Activated CD8-positive, alpha-beta memory T cell treated with anti-CD3 and anti-CD28 coated beads, Interleukin-2, amount 50 U/mL, for 24 hours (primary cell): ENCODE data around the gene CLRN1.
"Not testable (repeated sequence)": the region's sequence is repeated elsewhere in the genome, so short reads cannot be mapped to it uniquely, and the experiment has no call there.

ENCODE experiments used
- DNase-seq: peaks from one replicate; pipeline ENCODE4 v3.0.0-alpha.2; 2020; ENCODE audit errors: extremely low read depth

CLRN1 gene, protein sequence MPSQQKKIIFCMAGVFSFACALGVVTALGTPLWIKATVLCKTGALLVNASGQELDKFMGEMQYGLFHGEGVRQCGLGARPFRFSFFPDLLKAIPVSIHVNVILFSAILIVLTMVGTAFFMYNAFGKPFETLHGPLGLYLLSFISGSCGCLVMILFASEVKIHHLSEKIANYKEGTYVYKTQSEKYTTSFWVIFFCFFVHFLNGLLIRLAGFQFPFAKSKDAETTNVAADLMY

DNA sequence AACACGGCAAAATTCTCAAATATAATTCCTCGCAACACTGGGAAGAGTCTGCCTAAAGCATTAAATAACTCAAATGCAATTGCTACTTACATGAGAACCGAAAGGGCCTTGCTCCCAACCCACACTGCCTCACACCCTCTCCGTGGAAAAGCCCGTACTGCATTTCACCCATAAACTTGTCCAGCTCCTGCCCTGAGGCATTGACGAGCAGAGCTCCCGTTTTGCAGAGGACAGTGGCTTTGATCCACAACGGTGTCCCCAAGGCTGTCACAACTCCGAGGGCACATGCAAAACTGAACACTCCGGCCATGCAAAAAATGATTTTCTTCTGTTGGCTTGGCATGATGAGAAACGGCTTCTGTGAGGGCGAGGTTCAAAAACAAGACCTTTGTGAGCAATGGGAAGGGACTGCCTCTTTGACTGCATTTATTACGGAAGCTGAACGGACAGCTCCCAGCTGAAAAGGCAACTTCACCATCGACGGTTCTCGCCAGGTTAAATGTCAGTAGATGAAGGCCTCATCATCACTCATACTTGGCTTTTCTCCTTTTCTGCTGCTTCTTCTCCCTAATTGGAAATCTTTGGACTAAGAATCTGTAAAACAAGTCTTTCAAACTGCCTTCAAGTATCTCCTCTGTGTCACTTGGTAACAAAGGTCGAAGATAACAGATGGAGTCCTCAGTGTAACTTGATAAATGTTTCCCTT is at the start of gene CLRN1:
CLRN1 (minus strand) TSS at position 362 of the 706 bp plus-strand sequence; CDS start at position 343, 19 bp downstream.
- no peak for DNase-seq

DNA sequence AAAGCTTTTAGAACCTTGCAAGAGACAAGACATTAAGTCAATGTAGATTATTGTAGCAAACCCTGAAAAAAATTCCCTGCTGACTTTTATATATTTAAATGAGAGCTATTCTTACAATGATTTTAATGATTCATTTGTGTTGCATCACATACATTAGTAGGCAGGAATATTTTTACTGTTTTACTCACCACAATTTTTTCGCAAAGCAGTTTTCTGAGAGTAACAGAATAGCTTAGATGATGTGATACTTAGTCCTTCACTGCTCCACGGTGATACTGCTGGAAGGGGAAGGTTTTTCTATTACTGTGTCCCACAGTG is 43.9 kb upstream of the CLRN1 start:
- DNase-seq, result no peak

DNA sequence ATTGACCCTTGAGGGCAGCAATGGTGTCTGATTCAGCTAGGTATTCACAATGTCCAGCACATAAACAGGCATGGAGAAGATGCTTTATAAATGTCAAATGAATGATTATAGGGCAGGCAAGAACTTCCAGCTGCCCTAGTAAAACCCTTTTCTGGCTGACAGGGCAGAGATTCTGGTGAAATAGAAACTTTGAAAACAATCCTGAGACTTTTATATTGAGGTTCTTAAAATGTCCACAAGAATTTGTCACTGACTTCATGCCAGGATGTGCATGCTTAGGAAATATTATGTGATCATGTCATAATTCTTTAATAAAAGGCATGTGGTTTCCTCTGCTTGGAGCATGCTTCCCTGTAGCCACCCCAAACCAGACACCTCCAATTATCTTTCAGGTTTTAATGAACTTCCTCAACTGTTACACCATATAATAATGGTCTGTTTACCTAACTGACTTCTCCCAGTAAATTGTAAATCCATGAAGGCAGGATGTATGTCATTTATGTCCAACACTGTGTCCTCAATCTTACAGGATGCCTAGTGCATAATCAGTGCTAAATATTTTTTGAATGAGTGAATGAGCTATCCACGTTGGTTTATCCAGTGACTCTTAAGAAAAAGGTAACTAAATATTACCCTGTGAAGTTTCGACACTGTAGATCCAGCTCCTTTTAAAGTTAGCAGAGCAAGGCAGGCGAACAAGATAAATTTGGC is 43.4 kb upstream of the CLRN1 start:
- no peak for DNase-seq

DNA sequence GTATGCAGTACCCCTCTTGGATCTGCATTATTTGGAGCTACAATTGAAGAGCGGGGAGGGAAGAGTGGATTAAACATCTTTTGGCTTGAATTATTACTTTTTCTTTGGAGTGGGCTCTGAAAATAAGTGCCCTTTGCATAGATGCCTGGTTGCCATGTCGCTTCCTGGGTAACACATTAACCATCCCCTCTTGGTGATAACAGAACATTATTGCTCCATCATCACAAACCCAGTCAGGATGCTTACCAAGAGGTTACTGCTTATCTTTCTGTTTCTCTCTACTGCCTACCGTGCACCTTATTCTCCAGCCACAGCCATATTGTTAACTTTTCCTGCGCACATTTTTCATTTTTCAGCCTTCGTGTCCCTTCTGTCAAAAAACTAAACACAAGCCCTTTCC is 42.7 kb upstream of the CLRN1 start:
- no peak for DNase-seq

DNA sequence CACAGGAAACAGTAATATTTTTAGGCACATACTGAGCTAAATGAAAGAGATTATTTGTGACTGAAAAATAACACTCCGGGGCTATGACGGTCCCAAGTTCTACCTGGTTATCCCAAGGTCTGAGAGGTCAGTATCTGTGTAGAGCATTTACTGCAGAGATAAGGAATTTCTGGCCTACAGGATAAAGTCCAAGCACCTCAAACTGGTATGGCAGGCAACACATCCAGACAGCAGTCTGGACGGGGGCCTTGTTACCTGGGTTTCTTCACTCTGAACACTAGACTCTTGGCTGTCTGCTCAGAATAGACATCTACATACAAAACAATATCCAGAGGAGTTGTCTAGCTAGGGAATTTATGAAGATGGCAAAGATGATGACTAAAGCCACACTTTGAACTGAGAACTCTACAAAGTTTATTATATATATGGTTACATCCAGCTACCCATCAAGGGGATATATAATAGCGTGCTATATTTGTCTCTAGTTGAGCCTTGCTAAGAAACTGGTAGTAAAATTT is 42.0 kb upstream of the CLRN1 start:
- DNase-seq, result no peak

DNA sequence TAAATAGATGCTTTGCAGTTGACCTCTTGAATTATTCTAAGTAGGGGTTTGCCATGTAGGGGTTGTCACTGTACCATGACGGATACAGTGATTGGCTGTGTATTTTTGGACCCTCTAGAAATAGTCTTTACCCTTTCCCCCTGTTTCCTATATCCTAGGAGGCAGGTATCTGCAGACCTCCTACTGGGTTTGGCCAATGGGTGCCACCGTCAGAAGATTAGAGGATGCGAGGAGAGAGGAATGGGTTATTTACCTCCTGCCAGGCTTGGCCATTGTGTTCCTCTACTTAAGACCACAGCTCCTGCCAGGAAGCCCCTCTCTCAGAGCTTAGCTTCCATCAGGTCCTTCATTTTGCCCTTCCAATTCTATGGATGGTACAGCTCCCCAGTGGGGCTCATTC is 40.2 kb upstream of the CLRN1 start:
- DNase-seq, result no peak

DNA sequence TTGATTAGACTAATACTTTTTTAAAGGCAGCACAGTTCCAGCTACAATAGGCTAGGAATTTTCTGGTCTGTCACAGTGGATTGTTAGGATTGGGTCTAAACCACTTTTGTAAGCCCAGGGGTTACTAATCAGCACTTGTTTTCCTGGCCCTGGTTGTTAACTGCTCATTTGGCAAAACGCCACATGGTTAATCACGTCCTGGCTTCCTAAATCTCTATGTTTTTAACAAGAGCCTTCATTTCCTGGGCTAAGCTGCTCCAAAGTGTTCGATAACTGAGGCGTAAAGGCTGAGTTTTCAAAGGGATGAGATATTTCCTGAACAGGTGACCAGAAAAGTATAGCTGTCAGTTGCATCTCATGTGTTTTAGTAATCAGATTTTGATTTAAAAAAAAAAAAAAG is 38.9 kb upstream of the CLRN1 start:
- DNase-seq, result no peak

DNA sequence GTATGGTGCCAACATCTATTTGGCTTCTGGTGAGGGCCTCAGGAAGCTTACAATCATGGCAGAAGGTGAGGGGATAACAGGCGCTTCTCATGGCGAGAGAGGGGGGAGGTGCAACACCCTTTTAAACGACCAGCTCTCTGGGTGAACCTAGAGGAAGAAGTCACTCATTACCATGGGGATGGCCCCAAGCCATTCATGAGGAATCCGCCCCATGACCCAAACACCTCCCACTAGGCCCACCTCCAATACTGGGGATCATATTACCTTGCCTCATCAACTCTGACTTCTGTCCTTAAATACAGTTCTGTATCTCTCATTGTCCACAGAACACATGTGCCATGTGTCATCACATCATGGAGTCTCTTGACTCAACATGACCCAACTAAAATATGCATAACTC is 37.5 kb upstream of the CLRN1 start:
- no peak for DNase-seq

DNA sequence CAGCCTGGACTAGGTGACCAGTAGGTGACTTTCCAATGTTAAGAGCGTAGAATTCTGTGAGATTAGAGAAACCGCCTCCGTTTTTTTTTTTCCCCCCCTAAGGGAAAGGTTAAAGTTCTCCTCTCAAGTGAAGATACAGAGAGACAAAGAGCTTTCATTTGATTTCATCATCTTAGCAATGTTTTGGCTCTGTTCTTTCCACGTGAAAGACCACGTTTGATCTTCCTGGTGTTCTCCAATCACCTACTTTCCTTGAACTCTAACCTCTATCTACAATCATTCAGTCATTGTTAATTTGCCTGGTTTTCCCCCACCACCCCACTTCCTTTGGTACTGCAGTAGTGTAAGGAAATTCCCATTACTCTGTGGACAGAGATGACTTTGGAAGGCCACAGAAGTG is 36.9 kb upstream of the CLRN1 start:
- DNase-seq, result no peak

DNA sequence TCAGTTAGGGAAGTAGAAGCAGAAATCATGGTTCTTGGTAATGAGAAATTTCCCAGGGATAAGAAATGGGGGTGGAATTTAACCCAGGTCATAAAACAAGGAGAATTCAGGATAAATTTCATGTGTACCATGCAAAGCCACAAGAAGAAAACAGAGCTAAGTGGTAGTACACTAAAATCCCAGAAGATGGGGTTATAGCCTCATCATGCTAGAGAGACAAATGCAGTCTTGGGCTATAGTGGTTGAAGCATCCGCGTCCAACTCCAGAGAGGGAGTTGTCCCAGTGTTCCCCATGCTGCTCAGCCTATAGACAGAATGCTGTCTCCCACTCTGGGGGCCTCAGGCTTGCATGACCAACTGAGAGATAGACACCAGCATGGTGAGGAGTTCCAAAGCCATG is 36.2 kb upstream of the CLRN1 start:
- no peak for DNase-seq

DNA sequence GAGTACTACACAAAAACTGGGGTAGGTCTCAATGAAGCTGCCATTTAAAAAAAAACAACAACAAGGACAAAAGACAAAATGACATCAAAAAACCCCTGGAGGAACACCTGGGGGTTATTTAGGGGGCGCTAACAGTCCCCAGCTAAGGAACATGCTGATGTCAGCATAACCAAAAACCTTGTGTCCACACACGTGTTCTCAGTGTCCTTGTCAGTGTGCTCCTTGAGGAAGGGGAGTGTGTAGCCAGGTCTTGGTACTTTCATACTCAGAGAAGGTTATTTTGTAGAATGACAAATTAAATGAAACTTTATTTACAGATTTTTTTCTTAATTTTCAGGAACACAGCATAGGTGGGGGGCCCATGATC is 31.2 kb upstream of the CLRN1 start:
- no peak for DNase-seq

DNA sequence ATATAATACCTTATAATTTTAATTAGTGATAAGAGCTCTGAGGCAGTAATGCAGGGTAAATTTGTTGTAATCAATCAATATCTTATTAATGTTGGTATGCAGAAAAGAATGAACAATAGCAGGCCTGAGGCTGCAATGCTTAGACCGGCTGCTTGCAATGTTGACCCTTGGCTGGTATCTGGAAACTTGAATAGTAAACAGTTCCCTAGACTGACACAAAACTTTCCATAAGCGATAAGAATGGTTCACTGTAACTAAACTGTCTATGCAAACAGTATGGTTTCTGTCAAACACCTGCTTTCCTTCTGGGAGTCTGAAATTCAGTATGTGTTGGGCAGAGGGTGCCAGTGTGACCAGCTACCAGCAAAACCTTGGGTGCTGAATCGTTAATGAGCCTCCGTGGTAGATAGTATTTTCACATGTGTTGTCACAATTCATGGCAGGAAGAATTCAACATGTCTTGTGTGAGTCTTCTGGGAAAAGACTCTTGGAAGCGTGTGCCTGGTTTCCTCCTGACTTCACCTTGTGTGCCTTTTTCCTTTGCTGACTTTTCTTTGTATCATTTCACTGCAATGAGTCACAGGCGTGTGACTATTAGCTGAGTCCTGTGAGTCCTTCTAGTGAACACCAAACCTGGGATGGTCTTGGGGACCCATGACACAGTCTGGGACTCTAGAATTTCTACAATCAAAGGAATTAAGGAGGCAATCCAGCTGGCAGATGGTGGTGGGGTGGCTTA is 30.7 kb upstream of the CLRN1 start:
- DNase-seq, result no peak

DNA sequence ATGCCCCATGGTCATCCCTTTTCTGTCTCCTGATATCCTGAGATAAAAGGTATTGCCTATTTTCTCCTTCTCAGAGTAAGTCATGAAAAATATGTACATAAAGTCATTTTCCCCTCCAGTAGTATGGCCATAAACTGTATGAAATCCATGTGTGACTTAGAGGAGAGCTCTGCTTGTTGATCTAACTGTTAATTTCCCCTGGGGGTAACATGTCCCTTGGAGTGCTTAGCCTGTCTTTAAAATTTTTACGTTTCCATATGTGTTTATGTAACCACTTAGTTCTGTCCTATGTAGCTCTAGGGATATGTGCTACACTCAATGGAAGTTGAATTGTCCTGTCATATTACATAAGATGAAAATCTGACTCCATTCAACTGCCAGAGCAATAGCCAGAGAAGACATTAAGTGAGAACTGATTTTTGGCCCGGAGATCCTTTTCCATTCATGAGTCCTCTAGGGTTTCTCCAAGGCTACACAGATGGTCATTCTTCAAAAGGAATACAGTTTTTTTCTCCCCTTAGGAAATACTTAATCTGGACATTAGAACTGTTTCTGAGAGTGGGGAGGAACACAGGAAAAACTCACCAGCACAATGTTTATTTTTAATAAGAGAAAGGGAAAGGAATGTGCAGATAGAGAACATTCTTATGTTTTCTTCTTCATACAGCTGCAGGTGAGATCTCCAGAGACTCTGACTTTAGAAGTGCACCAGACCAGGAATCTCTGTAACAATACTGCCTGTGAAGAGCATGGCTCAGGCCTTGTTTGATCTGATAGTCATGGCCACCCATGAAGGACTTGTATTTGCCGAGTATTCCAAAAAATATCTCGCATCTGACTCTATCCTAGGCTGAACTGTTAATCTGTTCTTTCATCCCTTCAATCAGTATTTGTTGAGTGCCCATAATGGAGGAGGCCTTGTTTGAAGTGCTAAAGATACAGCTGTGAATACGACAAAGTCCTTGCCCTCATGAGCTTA is 29.8 kb upstream of the CLRN1 start:
- DNase-seq, result no peak

DNA sequence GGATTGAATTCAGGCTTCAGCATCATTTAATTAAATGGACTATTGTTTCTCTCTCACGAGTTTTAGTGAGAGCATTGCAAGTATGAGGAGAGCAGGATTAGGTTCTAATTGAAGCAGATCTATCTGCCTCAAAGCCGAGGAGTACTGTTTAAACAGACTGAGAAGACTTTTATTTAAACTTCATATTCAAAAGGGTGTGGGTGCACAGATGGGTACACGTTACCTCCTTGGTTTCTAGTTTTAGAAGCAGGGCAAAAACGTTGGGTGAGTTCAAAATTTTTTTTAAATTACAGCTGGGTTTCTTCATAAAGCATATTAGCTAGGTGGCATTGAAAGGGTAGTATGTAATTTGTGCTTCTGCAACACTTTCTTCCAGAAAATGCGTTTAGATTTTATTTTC is 26.5 kb upstream of the CLRN1 start:
- no peak for DNase-seq

DNA sequence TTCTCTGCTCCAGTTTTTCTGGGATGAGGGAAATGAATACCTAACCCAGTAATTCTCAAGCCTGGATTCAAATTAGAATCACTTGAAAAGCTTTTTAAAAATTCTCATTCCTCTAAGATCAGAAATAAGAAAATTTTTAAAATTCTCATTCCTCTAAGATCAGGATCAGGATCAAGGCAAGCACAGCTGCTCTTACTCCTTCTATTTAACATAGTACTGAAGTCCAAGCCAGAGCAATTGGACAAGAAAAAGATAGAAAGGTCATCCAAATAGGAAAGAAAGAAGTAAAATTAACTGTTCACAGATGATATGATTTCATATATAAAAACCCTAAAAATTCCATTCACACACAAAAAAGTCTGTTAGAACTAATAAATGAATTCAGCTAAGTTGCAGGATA is 24.2 kb upstream of the CLRN1 start:
- DNase-seq, result no peak

DNA sequence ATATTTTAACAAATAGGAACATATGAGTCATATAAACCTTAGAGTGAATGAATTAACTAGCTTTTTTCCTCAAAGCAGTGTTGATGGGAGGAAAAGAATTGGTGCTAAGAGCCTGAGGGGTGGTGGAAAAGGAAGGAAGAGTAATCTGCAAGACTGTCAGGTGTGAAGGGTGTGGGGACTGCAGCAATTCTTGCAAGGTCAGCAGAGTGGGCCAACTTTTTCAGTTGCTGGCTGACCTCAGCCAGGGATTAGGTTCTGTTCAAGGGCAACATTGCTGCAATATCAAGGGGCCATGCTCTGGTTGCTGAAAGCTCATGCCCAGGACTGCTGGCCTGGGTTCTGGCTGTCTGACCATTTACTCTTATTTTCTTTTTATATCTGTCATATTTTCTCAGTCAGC is 23.0 kb upstream of the CLRN1 start:
- DNase-seq, result no peak

DNA sequence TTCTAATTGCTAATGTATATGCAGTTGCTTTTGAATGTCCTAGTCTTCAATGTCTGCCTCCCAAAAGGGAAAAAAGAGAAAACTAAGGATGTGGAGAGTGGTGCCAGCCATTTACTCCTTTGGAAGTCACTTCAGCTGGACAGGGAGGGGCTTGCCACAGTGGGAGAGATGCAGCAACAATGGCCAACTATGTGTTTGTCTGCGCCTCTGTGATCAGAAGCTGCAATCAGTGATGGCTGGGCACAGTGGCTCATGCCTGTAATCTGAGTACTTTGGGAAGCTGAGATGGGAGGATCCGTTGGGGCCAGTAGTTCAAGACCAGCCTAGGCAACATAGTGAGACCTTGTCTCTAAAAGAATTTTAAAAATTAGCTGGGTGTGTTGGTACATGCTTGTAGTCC is 16.7 kb upstream of the CLRN1 start:
- no peak for DNase-seq

DNA sequence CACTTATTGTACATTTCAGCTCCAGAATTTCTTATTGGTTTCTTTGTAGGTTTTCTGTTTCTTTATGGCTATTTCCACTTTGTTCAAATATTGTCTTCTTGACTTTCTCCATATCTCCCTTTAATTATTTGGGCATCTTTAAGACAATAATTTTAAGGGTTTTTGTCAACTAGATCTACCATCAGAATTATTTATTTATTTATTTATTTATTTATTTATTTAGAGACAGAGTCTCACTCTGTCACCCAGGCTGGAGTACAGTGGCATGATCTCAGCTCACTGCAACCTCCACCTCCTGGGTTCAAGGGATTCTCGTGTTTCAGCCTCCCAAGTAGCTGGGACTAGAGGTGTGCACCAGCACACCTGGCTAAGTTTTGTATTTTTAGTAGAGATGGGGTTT is 15.9 kb upstream of the CLRN1 start:
- not testable (repeated sequence) for DNase-seq

DNA sequence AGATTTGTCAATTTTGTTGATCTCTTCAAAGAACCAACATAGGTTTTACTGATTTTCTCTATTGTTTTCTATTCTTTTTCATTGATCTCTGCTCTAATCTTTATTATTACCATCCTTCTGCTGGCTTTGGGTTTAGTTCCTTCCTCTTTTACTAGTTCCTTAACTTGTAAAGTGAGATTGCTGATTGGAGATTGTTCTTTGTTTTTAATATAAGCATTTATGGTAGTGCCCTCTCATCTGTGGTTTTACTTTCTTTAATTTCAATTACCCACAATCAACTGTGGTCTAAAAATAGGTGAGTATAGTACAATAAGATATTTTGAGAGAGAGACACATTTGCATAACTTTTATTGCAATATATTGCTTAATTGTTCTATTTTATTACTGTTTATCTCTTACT is 13.2 kb upstream of the CLRN1 start:
- DNase-seq, result no peak

DNA sequence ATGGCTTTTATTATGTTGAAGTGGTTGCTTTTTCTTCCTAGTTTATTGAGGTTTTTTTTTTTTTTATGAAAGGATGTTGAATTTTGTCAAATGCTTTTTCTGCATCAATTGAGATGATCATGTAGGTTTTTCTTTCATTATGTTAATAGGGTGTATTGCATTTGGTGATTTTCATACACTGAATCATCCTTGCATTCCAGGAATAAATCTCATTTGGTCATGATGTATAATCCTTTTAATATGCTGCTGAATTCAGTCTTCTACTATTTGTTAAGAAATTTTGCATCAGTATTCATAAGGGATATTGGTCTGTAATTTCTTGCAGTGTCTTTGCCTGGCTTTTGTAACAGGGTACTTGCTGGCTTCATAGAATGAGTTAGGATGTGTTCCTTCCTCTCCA is 11.5 kb upstream of the CLRN1 start:
- no peak for DNase-seq

DNA sequence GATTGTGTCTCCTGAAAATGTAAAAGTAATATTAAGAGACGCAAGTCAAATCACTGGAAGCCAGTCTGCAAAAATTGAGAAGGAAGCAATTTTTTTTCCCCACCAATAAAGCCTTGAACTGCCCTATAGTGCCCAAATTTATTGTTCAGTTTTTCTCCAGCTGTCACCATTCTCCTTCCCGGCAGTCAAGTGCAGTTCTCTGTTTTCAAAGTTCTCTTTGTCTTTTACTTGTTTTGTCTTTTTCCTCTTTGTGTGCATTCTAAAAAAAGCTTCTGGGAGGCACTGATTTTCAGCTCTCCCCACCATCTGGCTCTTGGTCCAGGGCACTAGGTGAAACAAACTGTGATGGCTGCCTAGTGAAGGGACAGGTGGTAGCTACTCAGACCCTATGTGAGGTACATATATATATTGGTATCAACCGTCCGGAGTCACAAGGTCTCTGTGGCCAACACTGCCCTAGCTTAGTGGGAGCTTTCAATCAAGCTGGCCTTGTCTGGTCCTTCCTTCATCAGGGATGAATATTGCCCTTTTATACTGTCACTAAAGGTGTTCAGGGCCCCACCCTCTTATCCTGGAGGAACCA is 6.1 kb upstream of the CLRN1 start:
- no peak for DNase-seq
